Right lobe of liver (tissue), 4 donors: ENCODE measurements around the gene OR1J4.

Source experiments
- POLR2A ChIP-seq: fragments of 450-650 bp; IDR thresholded peaks from one replicate; pipeline ENCODE4 v1.6.1; 2017; ENCODE audit warnings: antibody characterized with exemption, mild to moderate bottlenecking
- TF ChIP-seq, protein P1 (sequence below), 4 donors: fragments of 200-600 bp in 3 of 4; fragments of 450-650 bp in 1 of 4; IDR thresholded peaks; one replicate each; pipeline versions ENCODE4 v1.5.1 to v1.8.0; 2016 to 2022; ENCODE audit warnings: antibody characterized with exemption in 4 of 4, mild to moderate bottlenecking in 2 of 4
- donor health status: DM: no; HTN: no; CAD: no.
- donor health status: DM: no; HTN: no; CAD: no.
- donor health status: DM: no; HTN: yes; CAD: no.

DNA sequence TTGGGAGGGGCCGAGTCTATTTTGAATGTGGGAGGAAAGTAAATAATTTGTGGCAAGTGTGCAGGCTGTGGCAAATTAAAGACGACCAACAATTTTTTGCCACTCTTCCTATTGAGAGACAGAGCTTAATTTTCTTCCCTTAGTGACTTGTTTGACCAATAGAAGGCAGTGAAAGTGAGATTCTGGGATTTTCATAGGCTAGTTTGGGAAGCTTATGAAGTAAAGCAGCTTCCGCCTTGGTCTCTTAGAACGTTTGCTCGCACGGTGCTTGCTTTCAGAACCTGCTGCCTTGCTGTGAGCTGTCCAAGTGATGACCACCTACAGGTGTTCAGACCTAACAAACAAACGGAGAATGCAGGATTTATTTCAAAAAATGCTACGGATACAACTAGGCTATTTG is 27.3 kb downstream of the OR1J4 start:
- TF ChIP-seq POLR2A = no peak
- TF ChIP-seq, protein P1, sequence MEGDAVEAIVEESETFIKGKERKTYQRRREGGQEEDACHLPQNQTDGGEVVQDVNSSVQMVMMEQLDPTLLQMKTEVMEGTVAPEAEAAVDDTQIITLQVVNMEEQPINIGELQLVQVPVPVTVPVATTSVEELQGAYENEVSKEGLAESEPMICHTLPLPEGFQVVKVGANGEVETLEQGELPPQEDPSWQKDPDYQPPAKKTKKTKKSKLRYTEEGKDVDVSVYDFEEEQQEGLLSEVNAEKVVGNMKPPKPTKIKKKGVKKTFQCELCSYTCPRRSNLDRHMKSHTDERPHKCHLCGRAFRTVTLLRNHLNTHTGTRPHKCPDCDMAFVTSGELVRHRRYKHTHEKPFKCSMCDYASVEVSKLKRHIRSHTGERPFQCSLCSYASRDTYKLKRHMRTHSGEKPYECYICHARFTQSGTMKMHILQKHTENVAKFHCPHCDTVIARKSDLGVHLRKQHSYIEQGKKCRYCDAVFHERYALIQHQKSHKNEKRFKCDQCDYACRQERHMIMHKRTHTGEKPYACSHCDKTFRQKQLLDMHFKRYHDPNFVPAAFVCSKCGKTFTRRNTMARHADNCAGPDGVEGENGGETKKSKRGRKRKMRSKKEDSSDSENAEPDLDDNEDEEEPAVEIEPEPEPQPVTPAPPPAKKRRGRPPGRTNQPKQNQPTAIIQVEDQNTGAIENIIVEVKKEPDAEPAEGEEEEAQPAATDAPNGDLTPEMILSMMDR (IDR thresholded peaks at IDR 0.05) = no peak
